K562 (cell line): ENCODE data around the gene AZU1. TPM values are rescaled to one million over a fixed set of nuclear protein-coding genes. Genes with fewer than 3 reads are reported as not detected.
A peak's percentile ranks its signal among the peaks of the same experiment; 100 is the strongest.

ENCODE experiments used
- ATAC-seq: fragments of 200-7000 bp; cut with Tn5 transposase; 3 replicates; pipeline ENCODE4 v1.9.1; 2020; ENCODE audit warnings: moderate library complexity
- BruUV-seq: library from RNA; stranded (reverse); fragments of 400-500 nt; replicated peaks from 2 replicates; lab custom pipeline; 2021; lab: Mats Ljungman, UMichigan
- CTCF ChIA-PET: fragments of 300-600 bp; formaldehyde crosslinking; extraction: SDS; loops from one replicate; lab custom pipeline; 2021; ENCODE audit warnings: low intra/inter-chr PET ratio; lab: Yijun Ruan, JAX
- POLR2A ChIA-PET: fragments of 300-600, 350-650 bp; sonication (Branson Sonifier 250); formaldehyde crosslinking; extraction: SDS; loops from one replicate; lab custom pipeline; 2021; ENCODE audit warnings: antibody characterized with exemption, inconsistent platforms; lab: Yijun Ruan, JAX
- DNase-seq, 4 experiments: peaks; one replicate each; pipeline versions ENCODE4 v3.0.0 to v3.0.0-alpha.2; 2011 to 2018; ENCODE audit warnings: low spot score in 3 of 4, mixed read lengths in 3 of 4; ENCODE audit errors: extremely low read depth in 1 of 4
- FAIRE-seq: peaks from 2 replicates; lab custom pipeline; 2011; peaks lifted over from hg19 to GRCh38; lab: Jason Lieb, UNC
- H2AFZ ChIP-seq: 2 replicates; pipeline ENCODE4 v1.6.0; 2011; ENCODE audit warnings: low read depth, low read length, control low read depth, inconsistent platforms
- H3K27ac ChIP-seq: fragments of 200-600 bp; 3 replicates; pipeline ENCODE4 v1.8.0; 2011; ENCODE audit warnings: low read depth, mild to moderate bottlenecking, control low read depth, inconsistent platforms, low read length, moderate library complexity, mixed read lengths; ENCODE audit errors: extremely low read depth
- H3K27me3 ChIP-seq, 2 experiments: fragments of 300-600 bp in 1 of 2; 2 replicates in 1 of 2; 3 replicates in 1 of 2; pipeline versions ENCODE4 v1.6.0 to v1.8.0; 2011; ENCODE audit warnings: inconsistent platforms in 2 of 2, low read length in 2 of 2, mild to moderate bottlenecking in 1 of 2, mixed read lengths in 1 of 2, moderate library complexity in 1 of 2; ENCODE audit not compliant: control insufficient read depth in 2 of 2, insufficient read depth in 2 of 2
- H3K36me3 ChIP-seq: fragments of 300-600 bp; 3 replicates; pipeline ENCODE4 v1.8.0; 2011; ENCODE audit warnings: mild to moderate bottlenecking, low read length, inconsistent platforms; ENCODE audit not compliant: control insufficient read depth, insufficient read depth
- H3K4me1 ChIP-seq, 2 experiments: fragments of 200-600 bp in 1 of 2; replicated peaks in 1 of 2; 2 replicates in 1 of 2; 3 replicates in 1 of 2; pipeline versions ENCODE4 v1.5.1 to v1.8.0; 2011; ENCODE audit warnings: inconsistent platforms in 2 of 2, low read length in 2 of 2, mild to moderate bottlenecking in 1 of 2, mixed read lengths in 1 of 2, moderate library complexity in 1 of 2; ENCODE audit not compliant: control insufficient read depth in 2 of 2, insufficient read depth in 2 of 2
- H3K4me2 ChIP-seq: 2 replicates; pipeline ENCODE4 v1.6.1; 2011; ENCODE audit warnings: low read length, control low read depth, inconsistent platforms, mixed read lengths; ENCODE audit not compliant: insufficient read depth
- H3K4me3 ChIP-seq: fragments of 200-600 bp; sonication (generic), shearing (Covaris generic); 2 replicates; pipeline ENCODE4 v1.5.1; 2016; ENCODE audit warnings: control low read depth, inconsistent platforms
- H3K79me2 ChIP-seq: fragments of 200-600 bp; 3 replicates; pipeline ENCODE4 v1.8.0; 2011; ENCODE audit warnings: low read length, inconsistent platforms; ENCODE audit not compliant: control insufficient read depth, insufficient read depth
- H3K9ac ChIP-seq, 2 experiments: 2 replicates each; pipeline versions ENCODE4 v1.6.0 to v1.6.1; 2011; ENCODE audit warnings: low read depth in 2 of 2, low read length in 2 of 2, control low read depth in 1 of 2, inconsistent platforms in 1 of 2, mild to moderate bottlenecking in 1 of 2, mixed read lengths in 1 of 2; ENCODE audit not compliant: insufficient read depth in 1 of 2
- H3K9me1 ChIP-seq: one replicate; pipeline ENCODE4 v1.6.0; 2011; ENCODE audit warnings: inconsistent platforms, mild to moderate bottlenecking, low read length, moderate library complexity; ENCODE audit not compliant: control insufficient read depth, insufficient read depth
- H3K9me3 ChIP-seq: replicated peaks from 2 replicates; pipeline ENCODE4 v1.5.1; 2011; ENCODE audit warnings: low read depth, low read length, inconsistent platforms; ENCODE audit not compliant: control insufficient read depth, insufficient read depth
- H4K20me1 ChIP-seq: replicated peaks from 2 replicates; pipeline ENCODE4 v1.6.1; 2011; ENCODE audit warnings: low read length, inconsistent platforms, mixed read lengths; ENCODE audit not compliant: control insufficient read depth, insufficient read depth
- CHD7 ChIP-seq: fragments of 200-600 bp; sonication (generic); IDR thresholded peaks from one replicate; pipeline ENCODE4 v1.6.1; 2012; ENCODE audit warnings: mild to moderate bottlenecking, low read depth, low read length, inconsistent platforms
- FIP1L1 ChIP-seq: fragments of 200-400 bp; formaldehyde crosslinking; IDR thresholded peaks from 2 replicates; pipeline ENCODE4 v1.6.1; 2018; ENCODE audit warnings: mild to moderate bottlenecking, low read depth, low read length; ENCODE audit not compliant: poor library complexity, severe bottlenecking
- HNRNPL ChIP-seq: fragments of 200-400 bp; formaldehyde crosslinking; IDR thresholded peaks from 2 replicates; pipeline ENCODE4 v1.6.1; 2017; ENCODE audit warnings: low read depth, mild to moderate bottlenecking, low read length
- NFATC3 ChIP-seq: fragments of 450-650 bp; IDR thresholded peaks from 2 replicates; pipeline ENCODE4 v1.6.1; 2017; ENCODE audit warnings: mild to moderate bottlenecking
- NFYB ChIP-seq: IDR thresholded peaks from 2 replicates; pipeline ENCODE4 v1.6.1; 2011; ENCODE audit warnings: mild to moderate bottlenecking, moderate library complexity; ENCODE audit not compliant: insufficient read length; ENCODE audit errors: extremely low read depth
- RBM22 ChIP-seq: fragments of 200-400 bp; formaldehyde crosslinking; IDR thresholded peaks from 2 replicates; pipeline ENCODE4 v1.6.1; 2018; ENCODE audit warnings: low read length, low read depth; ENCODE audit not compliant: poor library complexity, severe bottlenecking
- THRB ChIP-seq: fragments of 450-650 bp; formaldehyde crosslinking; conservative IDR thresholded peaks from 2 replicates; pipeline ENCODE4 v1.4.0; 2022; ENCODE audit warnings: mild to moderate bottlenecking, missing genetic modification characterization
- ZNF699 ChIP-seq: fragments of 250-450 bp; sonication (Bioruptor Pico); IDR thresholded peaks from 2 replicates; pipeline ENCODE4 v1.8.0; 2021; ENCODE audit warnings: mild to moderate bottlenecking, moderate library complexity; ENCODE audit not compliant: insufficient replicate concordance
- WGBS: fragments of 100-300 bp; shearing (Covaris generic); methylation state at CpG from one replicate; pipeline ENCODE4 v1.1.6; 2016; ENCODE audit warnings: low coverage, mixed read lengths; ENCODE audit not compliant: insufficient coverage; ENCODE audit errors: missing lambda C conversion rate; 5-methylcytosine and 5-hydroxymethylcytosine counted together
- in situ Hi-C: fragments of 300-500 bp; cut with MboI; formaldehyde crosslinking; loops from 4 replicates; pipeline ENCODE4 v1.15.0; 2018; ENCODE audit warnings: inconsistent platforms, mixed read lengths
- intact Hi-C: fragments of 100-400 bp; cut with micrococcal nuclease; formaldehyde crosslinking; loops from 2 replicates; pipeline ENCODE4 v1.14.2; 2022
- polyA plus RNA-seq, 8 experiments: library from polyadenylated mRNA; depleted of rRNA in 4 of 8; stranded (reverse) in 5 of 8; unstranded in 3 of 8; fragments of >200 nt; fragmentation: Nextera tagmentation in 2 of 8; fragmentation: Illumina TruSeq in 1 of 8; extraction: Ambion mirVana in 2 of 8; extraction: Trizol in 1 of 8; gene quantifications; 2 replicates each; pipeline versions ENCODE4 v1.2.1 to v1.2.3, GENCODE V29; 2011 to 2014; ENCODE audit warnings: inconsistent platforms in 1 of 8, missing spikeins in 1 of 8
- total RNA-seq, 7 experiments: library from RNA; depleted of rRNA in 6 of 7; stranded (reverse); fragments of >200 nt in 6 of 7; fragmentation: Illumina TruSeq in 2 of 7; extraction: Trizol in 2 of 7; gene quantifications; 2 replicates each; pipeline versions ENCODE4 v1.2.1 to v1.2.3, GENCODE V29; 2011 to 2021; ENCODE audit warnings: low replicate concordance in 1 of 7

The AZU1 gene
- total and polyA plus RNA-seq, 9 of the 15 experiments (the other 6 are each of a cell fraction or from before 2014, with no cell fraction given): 0.29 to 1.9 (median 0.59) TPM; not detected in 3

- ChIA-PET CTCF (no interaction called here), POLR2A (interaction anchor here (0.6 to 1.4 kb wide), 8 partner anchors 9 to 224 kb away, joined by 3 to 9 read pairs (median 4); partner anchors contain the start of gene PTBP1)
- no peak for FAIRE-seq
- no TSS peak for BruUV-seq
- peaks cover 3% of the 10 kb centered on the region; the same call in 1 of the 3 replicates for H3K79me2 ChIP-seq
- in situ Hi-C loops: no loop called here
- no peaks in the 10 kb centered on the region for H3K27me3 ChIP-seq
- H3K4me1 ChIP-seq: peaks cover 0 to 49% of the 10 kb centered on the region in 2 experiments; a peak in 2 of 5 replicates
- ATAC-seq: no peak
- no peaks in the 10 kb centered on the region for H3K9me1 ChIP-seq
- H2AFZ ChIP-seq: no peak overlapping the region
- peak in 1 of 4 experiments; percentile 19 for DNase-seq
- H4K20me1 ChIP-seq: no peaks in the 10 kb centered on the region
- no peak overlapping the region for H3K9ac ChIP-seq
- H3K4me3 ChIP-seq: no peak overlapping the region
- peaks cover 49% of the 10 kb centered on the region for H3K36me3 ChIP-seq
- intact Hi-C loops: no loop called here
- H3K27ac ChIP-seq: no peak overlapping the region
- no peak overlapping the region for H3K4me2 ChIP-seq
- H3K9me3 ChIP-seq: peaks cover 3% of the 10 kb centered on the region
- 93% methylated on average over 28 of the region's 47 CpGs for WGBS
- TF ChIP-seq CHD7 (no peak), RBM22 (peak; percentile 84), NFYB (no peak), NFATC3 (no peak), HNRNPL (peak; percentile 99), FIP1L1 (peak; percentile 71), ZNF699 (CRISPR knock-in tag) (no peak), THRB (CRISPR knock-in tag) (no peak)
Observed at GRCh38 chr19:815079-815774, 12.4 kb upstream of the AZU1 start.
